C4-2B (cell line): Measurements from ENCODE around the gene TUBB2B.
"Not testable (repeated sequence)": the region's sequence is repeated elsewhere in the genome, so short reads cannot be mapped to it uniquely, and the experiment has no call there.

Source experiments
- ZFX ChIP-seq: fragments of 450-650 bp; IDR thresholded peaks from 2 replicates; pipeline ENCODE4 v1.6.1; 2017
- TF ChIP-seq, protein P1 (sequence below): fragments of 450-650 bp; conservative IDR thresholded peaks from 2 replicates; pipeline ENCODE4 v1.5.1; 2017; ENCODE audit warnings: mild to moderate bottlenecking

DNA sequence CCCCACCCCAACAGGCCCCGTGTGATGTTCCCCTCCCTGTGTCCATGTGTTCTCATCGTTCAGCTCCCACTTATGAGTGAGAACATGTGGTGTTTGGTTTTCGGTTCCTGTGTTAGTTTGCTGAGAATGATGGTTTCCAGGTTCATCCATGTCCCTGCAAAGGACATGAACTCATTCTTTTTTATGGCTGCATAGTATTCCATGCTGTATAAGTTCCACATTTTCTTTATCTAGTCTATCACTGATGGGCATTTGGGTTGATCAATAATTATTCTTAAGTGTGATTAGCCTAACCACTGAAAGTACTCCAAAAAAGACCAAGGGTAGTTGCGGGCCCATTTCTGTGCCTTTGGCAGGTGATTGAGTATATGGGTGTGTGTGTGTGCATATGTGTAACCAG is 14.3 kb upstream of the TUBB2B start:
- TF ChIP-seq, protein P1, sequence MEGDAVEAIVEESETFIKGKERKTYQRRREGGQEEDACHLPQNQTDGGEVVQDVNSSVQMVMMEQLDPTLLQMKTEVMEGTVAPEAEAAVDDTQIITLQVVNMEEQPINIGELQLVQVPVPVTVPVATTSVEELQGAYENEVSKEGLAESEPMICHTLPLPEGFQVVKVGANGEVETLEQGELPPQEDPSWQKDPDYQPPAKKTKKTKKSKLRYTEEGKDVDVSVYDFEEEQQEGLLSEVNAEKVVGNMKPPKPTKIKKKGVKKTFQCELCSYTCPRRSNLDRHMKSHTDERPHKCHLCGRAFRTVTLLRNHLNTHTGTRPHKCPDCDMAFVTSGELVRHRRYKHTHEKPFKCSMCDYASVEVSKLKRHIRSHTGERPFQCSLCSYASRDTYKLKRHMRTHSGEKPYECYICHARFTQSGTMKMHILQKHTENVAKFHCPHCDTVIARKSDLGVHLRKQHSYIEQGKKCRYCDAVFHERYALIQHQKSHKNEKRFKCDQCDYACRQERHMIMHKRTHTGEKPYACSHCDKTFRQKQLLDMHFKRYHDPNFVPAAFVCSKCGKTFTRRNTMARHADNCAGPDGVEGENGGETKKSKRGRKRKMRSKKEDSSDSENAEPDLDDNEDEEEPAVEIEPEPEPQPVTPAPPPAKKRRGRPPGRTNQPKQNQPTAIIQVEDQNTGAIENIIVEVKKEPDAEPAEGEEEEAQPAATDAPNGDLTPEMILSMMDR, result not testable (repeated sequence)
- not testable (repeated sequence) for TF ChIP-seq ZFX
